Stimulated activated CD8-positive, alpha-beta memory T cell treated with anti-CD3 and anti-CD28 coated beads, Interleukin-2, amount 100 ng/mL, for 1 hour (primary cell): Measurements from ENCODE around the gene SAAL1.

Experiments used
- DNase-seq, 2 donors: peaks; one replicate each; pipeline ENCODE4 v3.0.0-alpha.2; 2020; ENCODE audit warnings: low read depth in 2 of 2

SAAL1 gene

GRCh38 chr11:18088366-18088765 lies 17.5 kb downstream of the SAAL1 start:
- DNase-seq: no peak

GRCh38 chr11:18081551-18081950 lies 24.3 kb downstream of the SAAL1 start:
- no peak for DNase-seq

DNA sequence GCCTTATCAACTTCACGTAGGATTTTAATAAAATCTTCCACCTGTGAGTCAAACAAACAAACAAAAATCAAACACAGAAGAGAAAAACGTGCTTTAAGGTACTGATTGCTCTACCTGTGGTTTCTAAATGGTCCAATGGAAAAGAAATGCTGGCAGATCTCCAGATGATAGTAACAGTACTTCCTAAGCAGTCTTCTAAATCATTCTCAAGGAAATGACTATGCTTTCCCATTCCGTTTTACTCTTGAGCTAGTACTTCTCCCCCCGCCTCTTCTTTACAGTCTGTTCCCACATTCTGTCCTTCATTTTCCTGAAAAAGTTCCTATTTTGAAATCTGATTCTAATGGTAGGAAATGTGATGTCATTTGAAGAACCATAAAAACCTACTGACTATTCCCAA lies 25.4 kb downstream of the SAAL1 start:
- DNase-seq: no peak

DNA sequence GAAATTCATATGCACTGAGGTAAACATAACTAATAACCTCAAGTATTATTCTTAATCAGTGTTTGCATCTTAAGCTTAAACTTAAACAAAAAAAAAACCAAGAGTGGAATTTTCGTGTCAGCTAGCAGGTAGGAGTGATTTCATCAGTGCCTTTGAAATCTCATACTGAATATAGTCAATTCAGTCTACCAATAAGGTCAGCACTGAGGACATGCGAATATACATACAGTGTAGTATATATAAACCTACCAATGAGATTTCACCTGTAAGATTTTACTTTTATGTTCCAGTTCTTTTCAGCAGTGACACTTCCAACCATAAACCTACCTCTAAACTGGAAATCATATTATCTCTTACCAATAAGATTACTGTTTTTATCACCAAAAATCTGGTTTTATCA lies 27.0 kb downstream of the SAAL1 start:
- no peak for DNase-seq

DNA sequence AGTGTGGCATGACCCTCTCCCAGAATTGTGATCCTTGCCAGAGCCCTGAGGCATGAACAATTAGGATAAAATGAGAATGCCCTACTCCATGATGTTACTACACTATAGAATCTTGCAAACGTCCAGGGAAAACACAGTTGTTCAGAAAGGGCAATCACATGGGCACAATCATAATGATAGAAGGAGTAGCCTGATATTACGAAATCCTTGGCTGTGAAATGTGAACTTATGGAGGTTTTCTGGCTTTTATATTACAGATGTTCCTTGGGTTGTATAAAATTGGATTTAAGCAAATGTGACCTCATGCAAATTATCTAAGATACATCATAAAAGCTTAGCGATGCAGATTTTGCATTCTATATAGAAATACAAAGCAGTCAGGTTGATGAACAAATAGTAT lies 30.4 kb downstream of the SAAL1 start:
- DNase-seq: no peak

DNA sequence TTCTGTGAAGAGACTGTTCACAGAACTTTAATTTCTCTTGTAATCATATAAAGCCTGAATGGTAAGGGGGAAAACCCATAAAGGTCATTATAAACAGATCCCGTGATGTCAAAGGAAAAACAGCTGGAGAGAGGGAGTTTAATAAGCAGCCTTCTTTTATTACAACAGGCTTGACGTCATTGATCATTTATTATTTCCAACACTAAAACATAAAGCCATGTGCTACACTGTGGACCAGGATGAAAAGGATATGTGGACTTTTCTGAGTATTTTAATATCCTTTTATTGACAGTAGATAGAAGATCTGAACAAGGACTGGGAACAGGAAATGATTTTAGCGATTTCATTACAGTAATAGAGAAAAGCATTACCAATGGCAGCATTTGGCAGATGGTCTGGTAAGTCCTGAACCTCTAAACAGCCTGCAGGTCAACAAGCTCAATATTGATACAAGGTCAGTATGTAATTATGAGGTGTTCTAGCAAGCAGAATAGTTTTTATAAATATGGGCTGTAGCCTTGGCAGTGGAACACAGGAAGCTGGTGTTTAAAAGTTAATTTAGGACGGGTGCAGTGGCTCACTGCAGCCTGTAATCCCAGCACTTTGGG lies 34.7 kb downstream of the SAAL1 start:
- no peak for DNase-seq

GRCh38 chr11:18067372-18067771 lies 38.5 kb downstream of the SAAL1 start:
- DNase-seq: no peak

GRCh38 chr11:18066626-18067025 lies 39.3 kb downstream of the SAAL1 start:
- DNase-seq: no peak

DNA sequence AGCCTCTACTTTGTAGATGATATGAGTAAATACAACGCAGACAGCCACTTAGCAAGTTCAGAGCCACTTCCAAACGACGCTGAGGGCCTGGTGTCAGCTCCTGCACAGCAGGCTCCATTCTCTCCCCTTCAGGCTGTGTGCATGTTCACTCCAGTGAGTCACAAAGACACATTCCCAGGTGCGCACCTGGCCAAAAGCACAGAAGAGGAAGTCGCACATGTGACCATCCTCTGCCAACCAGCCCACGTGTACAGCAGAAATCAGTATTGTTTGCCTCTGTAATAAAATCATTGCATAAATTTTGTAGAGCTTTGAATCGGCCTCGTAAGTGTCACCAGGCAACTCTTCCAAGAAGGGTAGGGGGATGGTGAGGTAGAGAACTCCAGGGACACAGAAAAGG lies 40.3 kb downstream of the SAAL1 start:
- no peak for DNase-seq

GRCh38 chr11:18064450-18065054 lies 41.3 kb downstream of the SAAL1 start:
- no peak for DNase-seq

GRCh38 chr11:18063862-18064434 lies 41.9 kb downstream of the SAAL1 start:
- DNase-seq: no peak

- no peak for DNase-seq
Observed at GRCh38 chr11:18063125-18063524, 42.8 kb downstream of the SAAL1 start.

GRCh38 chr11:18061351-18061750 lies 44.5 kb downstream of the SAAL1 start:
- no peak for DNase-seq

DNA sequence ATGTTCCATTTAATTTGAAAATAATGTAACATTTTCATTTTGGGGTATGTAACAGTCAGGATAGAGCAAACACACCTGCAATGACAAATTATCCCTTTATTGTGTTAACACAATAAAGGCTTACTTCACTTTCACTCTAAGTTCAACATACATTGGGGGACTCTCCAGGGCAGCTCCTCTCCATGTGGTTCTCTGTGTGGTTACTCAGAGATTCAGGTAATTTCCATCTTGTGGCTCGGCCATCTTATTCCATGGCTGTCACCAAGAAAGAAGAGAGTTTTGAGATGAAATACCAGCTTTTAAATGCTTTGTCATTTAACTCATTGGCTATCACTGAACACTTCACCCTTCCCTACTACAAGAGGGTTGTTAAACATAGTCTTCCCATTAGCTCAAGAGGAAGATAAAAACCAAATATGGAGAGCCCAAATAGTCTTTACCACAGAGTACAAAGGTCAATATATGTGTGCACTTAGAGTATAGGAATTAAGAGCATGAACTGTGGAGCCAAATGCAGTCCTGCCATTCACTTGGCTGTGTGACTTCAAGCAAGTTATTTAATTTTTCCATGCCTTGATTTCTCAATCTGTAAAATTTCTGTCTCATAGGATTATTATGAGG lies 49.2 kb downstream of the SAAL1 start:
- DNase-seq: no peak

GRCh38 chr11:18054511-18055103 lies 51.3 kb downstream of the SAAL1 start:
- no peak for DNase-seq

GRCh38 chr11:18050848-18051247 lies 55.0 kb downstream of the SAAL1 start:
- DNase-seq: no peak

DNA sequence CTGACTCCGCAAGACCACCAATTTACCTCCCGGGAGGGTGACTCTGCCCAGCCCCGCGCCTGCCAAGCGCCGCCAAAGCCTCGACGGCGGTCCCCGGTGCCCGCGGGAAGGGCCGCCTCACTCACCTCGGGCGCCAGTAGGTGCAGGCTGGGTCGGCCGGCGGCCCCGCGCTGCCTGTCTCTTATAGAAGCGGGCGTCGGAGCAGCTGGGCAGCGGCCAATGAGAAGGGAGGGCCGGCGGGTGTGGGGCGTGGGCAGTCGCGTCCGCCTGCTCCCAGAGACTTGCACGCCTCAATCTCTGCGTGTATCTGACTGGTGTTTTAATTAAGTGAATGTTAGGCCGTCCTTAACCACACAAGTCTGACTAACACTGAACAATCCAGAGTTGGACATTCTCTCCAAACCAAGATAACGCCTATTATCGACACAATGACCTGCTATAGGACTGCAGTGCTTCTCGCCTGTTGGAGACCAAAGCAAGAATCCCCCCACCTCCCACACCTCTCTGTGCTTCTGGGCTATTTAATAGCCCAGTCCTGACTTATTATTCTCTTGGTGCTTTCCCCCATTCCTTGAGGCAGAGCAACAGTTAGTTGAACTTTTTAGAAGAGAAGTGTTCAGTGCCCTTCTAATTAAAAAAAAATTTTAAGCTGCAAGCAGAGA lies 59.6 kb downstream of the SAAL1 start, which contains the start of gene TPH1:
TSS of gene TPH1 (minus strand) at position 154 of the 662 bp plus-strand sequence. CDS start 5,507 bp downstream, outside the sequence.
- no peak for DNase-seq

GRCh38 chr11:18036456-18036855 lies 69.4 kb downstream of the SAAL1 start:
- no peak for DNase-seq
